Heart left ventricle (tissue), 16 donors: ENCODE measurements around the gene MYL4. TPM values are rescaled to one million over a fixed set of nuclear protein-coding genes. Genes with fewer than 3 reads are reported as not detected.

ENCODE experiments used
- ATAC-seq, 4 donors: fragments of 200-7000 bp; cut with Tn5 transposase; one replicate each; pipeline ENCODE4 v1.9.1; 2020 to 2022; ENCODE audit warnings: moderate library complexity in 4 of 4, mild to moderate bottlenecking in 3 of 4, moderate number of reproducible peaks in 1 of 4
- DNase-seq, 5 donors: peaks; one replicate each; pipeline ENCODE4 v3.0.0-alpha.2; 2020
- H3K27ac ChIP-seq, 12 donors: fragments of 200-600 bp; sonication (generic) in 4 of 12; one replicate each; pipeline versions ENCODE4 v1.5.0 to v1.8.0; 2016 to 2022; ENCODE audit warnings: mild to moderate bottlenecking in 2 of 12
- H3K27me3 ChIP-seq, 9 donors: fragments of 200-600 bp; sonication (generic) in 2 of 9; one replicate each; pipeline versions ENCODE4 v1.5.1 to v1.8.0; 2016 to 2022; ENCODE audit warnings: mild to moderate bottlenecking in 3 of 9
- H3K36me3 ChIP-seq, 9 donors: fragments of 200-600 bp; sonication (generic) in 2 of 9; one replicate each; pipeline versions ENCODE4 v1.5.0 to v1.8.0; 2018 to 2022; ENCODE audit warnings: mild to moderate bottlenecking in 2 of 9
- H3K4me1 ChIP-seq, 12 donors: fragments of 200-600 bp; sonication (generic) in 4 of 12; one replicate each; pipeline versions ENCODE4 v1.5.0 to v1.8.0; 2016 to 2022; ENCODE audit warnings: mild to moderate bottlenecking in 3 of 12
- H3K4me3 ChIP-seq, 12 donors: fragments of 200-600 bp; sonication (generic) in 4 of 12; one replicate each; pipeline versions ENCODE4 v1.5.0 to v1.8.0; 2017 to 2022; ENCODE audit warnings: mild to moderate bottlenecking in 9 of 12, moderate library complexity in 4 of 12
- H3K9me3 ChIP-seq, 12 donors: fragments of 200-600 bp; sonication (generic) in 4 of 12; one replicate each; pipeline versions ENCODE4 v1.5.0 to v1.8.0; 2016 to 2022; ENCODE audit warnings: mild to moderate bottlenecking in 1 of 12
- POLR2A ChIP-seq, 2 donors: fragments of 450-650 bp; IDR thresholded peaks; one replicate each; pipeline ENCODE4 v1.6.1; 2017; ENCODE audit warnings: antibody characterized with exemption in 2 of 2, mild to moderate bottlenecking in 2 of 2, moderate library complexity in 2 of 2
- WGBS, 4 donors: extraction: QIAGEN DNeasy Blood & Tissue Kit in 2 of 4; methylation state at CpG; one replicate each; pipeline versions ENCODE4 v1.1.5 to v1.1.7; 2013 to 2018; 5-methylcytosine and 5-hydroxymethylcytosine counted together
- intact Hi-C, 10 donors: fragments of 100-400 bp; cut with DNase I; formaldehyde crosslinking; loops; one replicate each; pipeline versions ENCODE4 v1.11.1 to v1.14.2; 2022
- polyA plus RNA-seq, 2 donors: library from polyadenylated mRNA; stranded (reverse); fragments of 200-250 nt; gene quantifications; one replicate each; pipeline ENCODE4 v1.2.3, GENCODE V29; 2013
- total RNA-seq, 9 donors: library from RNA; depleted of rRNA in 2 of 9; stranded (reverse); fragments of >200 nt in 2 of 9; fragmentation: NEBNext Ultra II Directional in 3 of 9; extraction: Animal tissue kit (Norgen Biotek cat#: 25700) in 3 of 9; gene quantifications; one replicate each; pipeline versions ENCODE4 v1.1.0 to v1.2.4, GENCODE V29; 2016 to 2023
- TF ChIP-seq, protein P1 (sequence below), 12 donors: fragments of 200-600 bp; sonication (generic) in 4 of 12; IDR thresholded peaks; one replicate each; pipeline versions ENCODE4 v1.5.0 to v1.8.0; 2018 to 2022; ENCODE audit warnings: antibody characterized with exemption in 12 of 12, mild to moderate bottlenecking in 5 of 12
- donor health status: ischemic (EF 13 %, LVEDD 7.1; RV severe dilation, severe dysfunction).
- donor health status: healthy with polysubstance abuse.
- donor health status: DM: no; HTN: yes; CAD: no.
- donor health status: DM: no; HTN: no; CAD: no.
- donor health status: ischemic (EF 25% LVEDD 6.9; RV normal size, moderate dysfunction).
- donor health status: ischemic (EF 25% LVEDD 5.7; RV mildly dilated, moderate dysfunction).
- donor health status: healthy.
- donor health status: DM: yes; HTN: yes; CAD: no.
- donor health status: ischemic (EF 35%, LVEDD 5.7; RV mildly dilated, moderate dysfunction).
- donor health status: nonischemic (EF 11% LVEDD 7.7; RV severe dilation, severe dysfunction).
- donor health status: DM: yes; HTN: yes; CAD: no.
- donor health status: PGD.
- donor health status: ischemic (EF 29% LVEDD 5.4; RV normal size, mild dysfunction).
- donor health status: nonischemic (EF 23%, LVEDD 6.1; RV moderate dilation, normal function).

MYL4 gene
- total and polyA plus RNA-seq, 11 donors = 24.9 to 750 (median 69.0) TPM

DNA sequence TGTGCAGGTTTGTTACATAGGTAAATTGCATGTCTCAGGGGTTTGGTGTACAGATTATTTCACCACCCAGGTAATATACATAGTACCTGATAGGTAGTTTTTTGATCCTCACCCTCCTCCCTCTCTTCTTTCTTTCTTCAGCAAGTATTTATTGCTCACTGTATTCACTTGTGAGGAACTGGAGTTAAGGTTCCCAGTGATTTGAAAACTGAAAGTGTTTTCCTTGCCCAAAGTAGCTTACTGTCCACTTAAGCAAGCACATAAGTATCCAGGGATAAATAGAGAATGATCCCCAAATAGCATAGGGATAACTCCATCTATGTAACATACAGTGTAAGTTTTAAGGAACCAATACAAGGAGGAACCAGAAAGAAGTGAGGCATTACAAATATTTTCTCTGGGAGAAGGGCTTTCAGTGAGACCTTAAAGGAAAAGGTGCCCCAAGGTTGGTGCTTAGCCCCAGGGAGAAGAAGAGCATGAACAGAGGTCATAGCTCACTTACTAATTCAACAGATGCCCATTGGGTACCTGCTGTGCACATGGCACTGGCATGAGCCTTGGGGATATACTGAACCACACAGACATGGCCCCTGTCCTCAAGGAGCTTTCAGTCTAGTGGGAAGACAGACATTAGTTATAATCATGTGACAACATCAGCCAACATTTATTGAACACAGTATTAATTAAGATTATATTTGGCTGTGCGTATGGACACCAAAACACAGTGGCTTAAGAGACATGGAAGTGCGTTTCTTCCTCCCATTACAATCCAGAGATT is 17.0 kb downstream of the MYL4 start:
- no peaks in the 10 kb centered on the region for H3K9me3 ChIP-seq
- ATAC-seq = no peak
- H3K4me3 ChIP-seq = no peak overlapping the region
- H3K27me3 ChIP-seq = no peaks in the 10 kb centered on the region
- intact Hi-C loops = loop anchor here in 5 of 10 donors (2.0 to 10.0 kb wide), 3 partner anchors 37 to 579 kb away; partner anchors contain the start of gene CDC27 (in 2 of the 5)
- peaks cover 6 to 58% (median 38%) of the 10 kb centered on the region in 12 donors for H3K4me1 ChIP-seq
- TF ChIP-seq, protein P1, sequence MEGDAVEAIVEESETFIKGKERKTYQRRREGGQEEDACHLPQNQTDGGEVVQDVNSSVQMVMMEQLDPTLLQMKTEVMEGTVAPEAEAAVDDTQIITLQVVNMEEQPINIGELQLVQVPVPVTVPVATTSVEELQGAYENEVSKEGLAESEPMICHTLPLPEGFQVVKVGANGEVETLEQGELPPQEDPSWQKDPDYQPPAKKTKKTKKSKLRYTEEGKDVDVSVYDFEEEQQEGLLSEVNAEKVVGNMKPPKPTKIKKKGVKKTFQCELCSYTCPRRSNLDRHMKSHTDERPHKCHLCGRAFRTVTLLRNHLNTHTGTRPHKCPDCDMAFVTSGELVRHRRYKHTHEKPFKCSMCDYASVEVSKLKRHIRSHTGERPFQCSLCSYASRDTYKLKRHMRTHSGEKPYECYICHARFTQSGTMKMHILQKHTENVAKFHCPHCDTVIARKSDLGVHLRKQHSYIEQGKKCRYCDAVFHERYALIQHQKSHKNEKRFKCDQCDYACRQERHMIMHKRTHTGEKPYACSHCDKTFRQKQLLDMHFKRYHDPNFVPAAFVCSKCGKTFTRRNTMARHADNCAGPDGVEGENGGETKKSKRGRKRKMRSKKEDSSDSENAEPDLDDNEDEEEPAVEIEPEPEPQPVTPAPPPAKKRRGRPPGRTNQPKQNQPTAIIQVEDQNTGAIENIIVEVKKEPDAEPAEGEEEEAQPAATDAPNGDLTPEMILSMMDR (IDR thresholded peaks at IDR 0.05) = no peak
- TF ChIP-seq POLR2A (IDR thresholded peaks at IDR 0.05) = no peak
- WGBS, 4 donors = 88 to 96% (median 90%) methylated on average over 2 of the region's 2 CpGs
- no peak for DNase-seq
- peak overlapping the region; percentile 78 to 96 (median 87) for H3K27ac ChIP-seq
- no peaks in the 10 kb centered on the region for H3K36me3 ChIP-seq

DNA sequence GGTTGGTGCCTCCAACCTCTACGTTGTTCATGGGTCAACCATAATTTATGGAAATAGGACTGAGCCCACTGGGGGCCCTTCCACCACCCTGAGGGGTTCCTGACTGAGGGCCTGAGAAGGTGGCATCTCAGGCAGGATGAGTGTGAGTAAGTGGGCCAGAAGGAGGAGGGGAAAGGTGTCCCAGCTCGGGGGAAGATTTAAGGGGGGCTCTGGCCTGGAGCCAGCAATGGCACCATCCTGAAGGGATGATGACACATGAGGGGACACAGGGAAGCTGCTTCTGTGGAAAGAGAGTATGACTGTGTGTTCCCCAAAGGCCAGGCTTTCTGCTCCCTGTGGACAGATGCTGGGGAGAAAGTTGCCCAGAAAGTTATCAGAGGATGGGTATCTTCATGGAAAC is 18.7 kb downstream of the MYL4 start:
- Histone ChIP-seq H3K36me3 (no peaks in the 10 kb centered on the region), H3K4me1 (peaks cover 6 to 53% (median 37%) of the 10 kb centered on the region in 12 donors), H3K9me3 (no peaks in the 10 kb centered on the region), H3K27me3 (no peaks in the 10 kb centered on the region), H3K4me3 (no peak overlapping the region), H3K27ac (peak overlapping the region in 2 of 12 donors; percentile 7 to 21)
- DNase-seq = no peak
- TF ChIP-seq, protein P1 (IDR thresholded peaks at IDR 0.05) = no peak
- TF ChIP-seq POLR2A (IDR thresholded peaks at IDR 0.05) = no peak
- ATAC-seq = no peak
- WGBS, 4 donors = 73 to 87% (median 85%) methylated on average over 2 of the region's 2 CpGs
- intact Hi-C loops = loop anchor here in 5 of 10 donors (2.0 to 10.0 kb wide), 3 partner anchors 89 to 577 kb away; no protein-coding TSS in a partner anchor

DNA sequence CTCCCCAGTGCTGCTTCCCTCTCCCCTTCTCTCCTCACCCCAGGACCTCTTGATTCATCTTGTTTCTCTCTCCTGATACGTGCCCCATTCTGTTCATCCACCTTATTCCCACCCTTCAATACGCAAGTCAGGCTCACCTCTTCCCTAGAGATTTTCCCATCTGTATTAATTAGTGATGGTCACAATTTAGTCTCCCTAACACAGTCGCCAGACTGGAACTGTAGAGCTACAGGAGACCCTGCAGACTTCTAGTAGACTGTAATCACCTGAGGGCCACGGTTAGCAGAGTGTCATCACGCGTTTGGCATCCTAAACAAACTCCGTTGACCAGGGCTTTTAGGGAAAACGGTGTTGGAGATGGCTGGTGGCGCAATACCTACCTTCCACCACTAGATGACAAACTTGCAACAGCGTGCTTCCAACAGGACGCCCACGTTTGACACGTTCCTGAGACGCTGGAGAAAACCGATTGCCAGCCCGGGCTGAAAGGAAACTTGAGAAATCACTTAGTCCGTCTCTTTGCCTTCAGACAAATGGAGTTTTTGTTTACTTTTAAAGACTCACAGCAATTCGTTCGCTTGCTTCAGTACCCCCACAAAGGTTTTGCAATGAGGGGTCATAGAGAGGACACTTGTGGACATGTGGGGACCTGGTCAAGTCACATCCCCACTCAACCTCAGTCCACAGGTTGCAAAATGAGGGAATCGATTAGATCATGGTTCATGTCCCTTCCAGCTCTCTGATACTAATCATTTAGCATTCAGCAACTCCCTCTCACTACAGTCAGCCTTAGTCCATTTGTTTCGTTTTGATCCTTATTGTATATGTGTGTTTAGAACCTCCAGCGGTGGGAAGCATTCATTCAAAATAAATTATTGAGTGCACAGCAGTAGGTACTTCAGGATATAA is 20.6 kb downstream of the MYL4 start:
- DNase-seq (peak; percentile 85 to 87 (median 86)), ATAC-seq (peak; percentile 64 to 85 (median 82))
- TF ChIP-seq, protein P1 (IDR thresholded peaks at IDR 0.05) = peak; percentile 97 to 100 (median 99)
- peak in 1 of 2 donors; percentile 27 for TF ChIP-seq POLR2A (IDR thresholded peaks at IDR 0.05)
- Histone ChIP-seq H3K27ac (peak overlapping the region in 6 of 12 donors; percentile 1 to 53 (median 31)), H3K4me3 (peak overlapping the region in 10 of 12 donors; percentile 6 to 44 (median 30)), H3K27me3 (no peaks in the 10 kb centered on the region), H3K36me3 (no peaks in the 10 kb centered on the region), H3K4me1 (peaks cover 6 to 35% (median 22%) of the 10 kb centered on the region in 12 donors), H3K9me3 (no peaks in the 10 kb centered on the region)
- intact Hi-C loops = loop anchor here (1.0 to 10.0 kb wide), 12 partner anchors 38 to 575 kb away; no protein-coding TSS in a partner anchor
- 13 to 15% (median 13%) methylated on average over 21 to 22 of the region's 22 CpGs for WGBS, 4 donors
